Heart left ventricle (tissue), 16 donors: ENCODE data around the gene ASMTL. TPM values are rescaled to one million over a fixed set of nuclear protein-coding genes. Genes with fewer than 3 reads are reported as not detected.

Source experiments
- ATAC-seq, 4 donors: fragments of 200-7000 bp; cut with Tn5 transposase; one replicate each; pipeline ENCODE4 v1.9.1; 2020 to 2022; ENCODE audit warnings: moderate library complexity in 4 of 4, mild to moderate bottlenecking in 3 of 4, moderate number of reproducible peaks in 1 of 4
- DNase-seq, 5 donors: peaks; one replicate each; pipeline ENCODE4 v3.0.0-alpha.2; 2020
- H3K27ac ChIP-seq, 12 donors: fragments of 200-600 bp; sonication (generic) in 4 of 12; one replicate each; pipeline versions ENCODE4 v1.5.0 to v1.8.0; 2016 to 2022; ENCODE audit warnings: mild to moderate bottlenecking in 2 of 12
- H3K27me3 ChIP-seq, 9 donors: fragments of 200-600 bp; sonication (generic) in 2 of 9; one replicate each; pipeline versions ENCODE4 v1.5.1 to v1.8.0; 2016 to 2022; ENCODE audit warnings: mild to moderate bottlenecking in 3 of 9
- H3K36me3 ChIP-seq, 9 donors: fragments of 200-600 bp; sonication (generic) in 2 of 9; one replicate each; pipeline versions ENCODE4 v1.5.0 to v1.8.0; 2018 to 2022; ENCODE audit warnings: mild to moderate bottlenecking in 2 of 9
- H3K4me1 ChIP-seq, 12 donors: fragments of 200-600 bp; sonication (generic) in 4 of 12; one replicate each; pipeline versions ENCODE4 v1.5.0 to v1.8.0; 2016 to 2022; ENCODE audit warnings: mild to moderate bottlenecking in 3 of 12
- H3K4me3 ChIP-seq, 12 donors: fragments of 200-600 bp; sonication (generic) in 4 of 12; one replicate each; pipeline versions ENCODE4 v1.5.0 to v1.8.0; 2017 to 2022; ENCODE audit warnings: mild to moderate bottlenecking in 9 of 12, moderate library complexity in 4 of 12
- H3K9me3 ChIP-seq, 12 donors: fragments of 200-600 bp; sonication (generic) in 4 of 12; one replicate each; pipeline versions ENCODE4 v1.5.0 to v1.8.0; 2016 to 2022; ENCODE audit warnings: mild to moderate bottlenecking in 1 of 12
- CTCF ChIP-seq, 12 donors: fragments of 200-600 bp; sonication (generic) in 4 of 12; IDR thresholded peaks; one replicate each; pipeline versions ENCODE4 v1.5.0 to v1.8.0; 2018 to 2022; ENCODE audit warnings: antibody characterized with exemption in 12 of 12, mild to moderate bottlenecking in 5 of 12
- POLR2A ChIP-seq, 2 donors: fragments of 450-650 bp; IDR thresholded peaks; one replicate each; pipeline ENCODE4 v1.6.1; 2017; ENCODE audit warnings: antibody characterized with exemption in 2 of 2, mild to moderate bottlenecking in 2 of 2, moderate library complexity in 2 of 2
- WGBS, 4 donors: extraction: QIAGEN DNeasy Blood & Tissue Kit in 2 of 4; methylation state at CpG; one replicate each; pipeline versions ENCODE4 v1.1.5 to v1.1.7; 2013 to 2018; 5-methylcytosine and 5-hydroxymethylcytosine counted together
- intact Hi-C, 10 donors: fragments of 100-400 bp; cut with DNase I; formaldehyde crosslinking; loops; one replicate each; pipeline versions ENCODE4 v1.11.1 to v1.14.2; 2022
- polyA plus RNA-seq, 2 donors: library from polyadenylated mRNA; stranded (reverse); fragments of 200-250 nt; gene quantifications; one replicate each; pipeline ENCODE4 v1.2.3, GENCODE V29; 2013
- total RNA-seq, 9 donors: library from RNA; depleted of rRNA in 2 of 9; stranded (reverse); fragments of >200 nt in 2 of 9; fragmentation: NEBNext Ultra II Directional in 3 of 9; extraction: Animal tissue kit (Norgen Biotek cat#: 25700) in 3 of 9; gene quantifications; one replicate each; pipeline versions ENCODE4 v1.1.0 to v1.2.4, GENCODE V29; 2016 to 2023
- donor health status: ischemic (EF 13 %, LVEDD 7.1; RV severe dilation, severe dysfunction).
- donor health status: healthy with polysubstance abuse.
- donor health status: DM: no; HTN: yes; CAD: no.
- donor health status: DM: no; HTN: no; CAD: no.
- donor health status: ischemic (EF 25% LVEDD 6.9; RV normal size, moderate dysfunction).
- donor health status: ischemic (EF 25% LVEDD 5.7; RV mildly dilated, moderate dysfunction).
- donor health status: healthy.
- donor health status: DM: yes; HTN: yes; CAD: no.
- donor health status: ischemic (EF 35%, LVEDD 5.7; RV mildly dilated, moderate dysfunction).
- donor health status: nonischemic (EF 11% LVEDD 7.7; RV severe dilation, severe dysfunction).
- donor health status: DM: yes; HTN: yes; CAD: no.
- donor health status: PGD.
- donor health status: ischemic (EF 29% LVEDD 5.4; RV normal size, mild dysfunction).
- donor health status: nonischemic (EF 23%, LVEDD 6.1; RV moderate dilation, normal function).

Gene ASMTL
- total and polyA plus RNA-seq, 11 donors = 20.2 to 44.6 (median 29.1) TPM

- ATAC-seq (peak; percentile 3 to 35 (median 22)), DNase-seq (peak; percentile 82 to 94 (median 84))
- Histone ChIP-seq H3K4me3 (peak overlapping the region in 11 of 12 donors; percentile 28 to 72 (median 58)), H3K9me3 (no peaks in the 10 kb centered on the region), H3K27ac (peak overlapping the region in 10 of 12 donors; percentile 34 to 95 (median 62)), H3K36me3 (no peaks in the 10 kb centered on the region), H3K4me1 (peaks cover 0 to 25% (median 11%) of the 10 kb centered on the region in 12 donors), H3K27me3 (no peaks in the 10 kb centered on the region)
- 4 to 10% (median 5%) methylated on average over 26 to 44 of the region's 45 CpGs for WGBS, 4 donors
- TF ChIP-seq CTCF (IDR thresholded peaks at IDR 0.05) = peak; percentile 91 to 100 (median 97)
- no peak for TF ChIP-seq POLR2A (IDR thresholded peaks at IDR 0.05)
- intact Hi-C loops = loop anchor here in 7 of 10 donors (1.0 to 10.0 kb wide), 12 partner anchors 61 to 1361 kb away; partner anchors contain the start of genes SLC25A6 (in 5 of the 7) and AKAP17A (in 4 of the 7)
These were observed 1.5 kb upstream of the ASMTL start for GRCh38 chrX:1453951-1454785.

- Histone ChIP-seq H3K36me3 (no peaks in the 10 kb centered on the region), H3K4me1 (peaks cover 0 to 25% (median 11%) of the 10 kb centered on the region in 12 donors), H3K9me3 (no peaks in the 10 kb centered on the region), H3K4me3 (peak overlapping the region in 11 of 12 donors; percentile 44 to 87 (median 66)), H3K27ac (peak overlapping the region; percentile 75 to 95 (median 80)), H3K27me3 (no peaks in the 10 kb centered on the region)
- intact Hi-C loops = loop anchor here in 7 of 10 donors (2.0 to 10.0 kb wide), 10 partner anchors 61 to 1361 kb away; partner anchors contain the start of genes SLC25A6 (in 5 of the 7) and AKAP17A (in 4 of the 7)
- peak in 3 of 4 donors; percentile 2 to 23 (median 7) for ATAC-seq
- no peak for DNase-seq
- TF ChIP-seq POLR2A (IDR thresholded peaks at IDR 0.05) (no peak), CTCF (IDR thresholded peaks at IDR 0.05) (no peak)
- WGBS, 4 donors = 0 to 7% (median 1%) methylated on average over 3 to 34 of the region's 34 CpGs
These were observed 680 bp upstream of the ASMTL start for GRCh38 chrX:1453395-1453783.

- TF ChIP-seq CTCF (IDR thresholded peaks at IDR 0.05) = no peak
- TF ChIP-seq POLR2A (IDR thresholded peaks at IDR 0.05) = no peak
- intact Hi-C loops = loop anchor here in 7 of 10 donors (2.0 to 10.0 kb wide), 10 partner anchors 59 to 1363 kb away; partner anchors contain the start of genes SLC25A6 (in 6 of the 7) and AKAP17A (in 4 of the 7)
- ATAC-seq = no peak
- WGBS, 4 donors = 24 to 33% (median 30%) methylated on average over 23 of the region's 23 CpGs
- Histone ChIP-seq H3K9me3 (peaks cover 0 to 2% (median 0%) of the 10 kb centered on the region in 12 donors), H3K4me1 (peaks cover 0 to 25% (median 11%) of the 10 kb centered on the region in 12 donors), H3K36me3 (no peaks in the 10 kb centered on the region), H3K27ac (peak overlapping the region in 6 of 12 donors; percentile 65 to 85 (median 80)), H3K4me3 (peak overlapping the region; percentile 33 to 99 (median 87)), H3K27me3 (no peaks in the 10 kb centered on the region)
- peak in 3 of 5 donors; percentile 28 to 51 (median 42) for DNase-seq
These were observed 821 bp downstream of the ASMTL start for GRCh38 chrX:1451661-1452515.
